ENCODE data around the gene CDH24. TPM values are rescaled to one million over a fixed set of nuclear protein-coding genes. Genes with fewer than 3 reads are reported as not detected.
"Not testable (repeated sequence)": the region's sequence is repeated elsewhere in the genome, so short reads cannot be mapped to it uniquely, and the experiment has no call there.

Gene CDH24
- total RNA-seq, 1 experiment from 2014 or later, result 7.9 TPM

- DNase-seq, result no peak
- H3K4me3 ChIP-seq (ENCODE audit: low read depth, low read length), result no peak overlapping the region
- H3K4me3 Mint-ChIP-seq (ENCODE audit: unreplicated experiment), result no peak overlapping the region
- H3K36me3 Mint-ChIP-seq (ENCODE audit: insufficient read depth, unreplicated experiment), result no peaks in the 10 kb centered on the region
- intact Hi-C loops (cut with micrococcal nuclease; ENCODE audit: unreplicated experiment), result no loop called here
- no TSS peak for BruUV-seq (replicated peaks)
- no peak for TF ChIP-seq CTCF (IDR thresholded peaks at IDR 0.05; ENCODE audit: insufficient read depth in 1 of 2, low read depth in 1 of 2, low read length in 1 of 2, severe bottlenecking in 1 of 2, unreplicated experiment in 1 of 2)
- H3K27ac Mint-ChIP-seq (ENCODE audit: unreplicated experiment), result no peak overlapping the region
- H3K4me1 ChIP-seq, result no peaks in the 10 kb centered on the region
- CTCF ChIA-PET, result interaction anchor here (1.2 kb wide), 1 partner anchor 10 kb away, joined by 3 read pairs; no protein-coding TSS in a partner anchor
- no peaks in the 10 kb centered on the region for H3K36me3 ChIP-seq (ENCODE audit: control insufficient read depth, insufficient read depth, low read length)
- H3K9me3 ChIP-seq, result no peaks in the 10 kb centered on the region
- H3K27me3 ChIP-seq (replicated peaks; ENCODE audit: control insufficient read depth, insufficient read depth, low read length), result no peaks in the 10 kb centered on the region
- no peaks in the 10 kb centered on the region for H3K27me3 Mint-ChIP-seq (ENCODE audit: insufficient read depth, unreplicated experiment)
- POLR2A ChIA-PET, result interaction anchor here (0.6 kb wide), 1 partner anchor 48 kb away, joined by 11 read pairs; no protein-coding TSS in a partner anchor
- H3K4me1 Mint-ChIP-seq (ENCODE audit: low read depth, unreplicated experiment), result no peaks in the 10 kb centered on the region
- no peaks in the 10 kb centered on the region for H3K9me3 Mint-ChIP-seq (ENCODE audit: unreplicated experiment)
Measured at GRCh38 chr14:23017091-23017490, 40.2 kb downstream of the CDH24 start.

GRCh38 chr14:23015618-23016017, 41.7 kb downstream of the CDH24 start:
- DNase-seq, result no peak
- H3K36me3 ChIP-seq (ENCODE audit: control insufficient read depth, insufficient read depth, low read length), result no peaks in the 10 kb centered on the region
- Mint-ChIP-seq H3K27ac (ENCODE audit: unreplicated experiment) (no peak overlapping the region), H3K4me1 (ENCODE audit: low read depth, unreplicated experiment) (peaks cover 6% of the 10 kb centered on the region), H3K4me3 (ENCODE audit: unreplicated experiment) (no peak overlapping the region), H3K9me3 (ENCODE audit: unreplicated experiment) (no peaks in the 10 kb centered on the region), H3K27me3 (ENCODE audit: insufficient read depth, unreplicated experiment) (no peaks in the 10 kb centered on the region), H3K36me3 (ENCODE audit: insufficient read depth, unreplicated experiment) (peaks cover 7% of the 10 kb centered on the region)
- POLR2A ChIA-PET, result no interaction called here
- no TSS peak for BruUV-seq (replicated peaks)
- TF ChIP-seq CTCF (IDR thresholded peaks at IDR 0.05; ENCODE audit: insufficient read depth in 1 of 2, low read depth in 1 of 2, low read length in 1 of 2, severe bottlenecking in 1 of 2, unreplicated experiment in 1 of 2), result no peak
- no peaks in the 10 kb centered on the region for H3K9me3 ChIP-seq
- H3K27me3 ChIP-seq (replicated peaks; ENCODE audit: control insufficient read depth, insufficient read depth, low read length), result no peaks in the 10 kb centered on the region
- intact Hi-C loops (cut with micrococcal nuclease; ENCODE audit: unreplicated experiment), result no loop called here
- CTCF ChIA-PET, result no interaction called here
- H3K4me3 ChIP-seq (ENCODE audit: low read depth, low read length), result no peak overlapping the region
- no peaks in the 10 kb centered on the region for H3K4me1 ChIP-seq

- BruUV-seq (replicated peaks); H3K27ac Mint-ChIP-seq (ENCODE audit: unreplicated experiment); intact Hi-C loops (cut with micrococcal nuclease; ENCODE audit: unreplicated experiment): not testable (repeated sequence)
Measured at GRCh38 chr14:23013749-23014054, 43.6 kb downstream of the CDH24 start.

More at GRCh38 chr14:23013749-23014054, 43.6 kb downstream of the CDH24 start:
- H3K27me3 ChIP-seq (replicated peaks; ENCODE audit: control insufficient read depth, insufficient read depth, low read length); DNase-seq; H3K4me3 ChIP-seq (ENCODE audit: low read depth, low read length); H3K4me1 ChIP-seq; H3K4me1 Mint-ChIP-seq (ENCODE audit: low read depth, unreplicated experiment); H3K36me3 Mint-ChIP-seq (ENCODE audit: insufficient read depth, unreplicated experiment); H3K9me3 Mint-ChIP-seq (ENCODE audit: unreplicated experiment); H3K4me3 Mint-ChIP-seq (ENCODE audit: unreplicated experiment); POLR2A ChIA-PET; H3K36me3 ChIP-seq (ENCODE audit: control insufficient read depth, insufficient read depth, low read length); H3K9me3 ChIP-seq; H3K27me3 Mint-ChIP-seq (ENCODE audit: insufficient read depth, unreplicated experiment): not testable (repeated sequence)
- CTCF ChIA-PET, result interaction anchor here (1.1 kb wide), 1 partner anchor 19 kb away, joined by 3 read pairs; no protein-coding TSS in a partner anchor
